GM12801 (cell line): ENCODE results near the gene BOC.

Experiments
- CTCF ChIP-seq: IDR thresholded peaks from one replicate; pipeline ENCODE4 v1.5.1; 2011; ENCODE audit warnings: control low read depth; ENCODE audit not compliant: insufficient read length; ENCODE audit errors: extremely low read depth

Gene BOC

DNA sequence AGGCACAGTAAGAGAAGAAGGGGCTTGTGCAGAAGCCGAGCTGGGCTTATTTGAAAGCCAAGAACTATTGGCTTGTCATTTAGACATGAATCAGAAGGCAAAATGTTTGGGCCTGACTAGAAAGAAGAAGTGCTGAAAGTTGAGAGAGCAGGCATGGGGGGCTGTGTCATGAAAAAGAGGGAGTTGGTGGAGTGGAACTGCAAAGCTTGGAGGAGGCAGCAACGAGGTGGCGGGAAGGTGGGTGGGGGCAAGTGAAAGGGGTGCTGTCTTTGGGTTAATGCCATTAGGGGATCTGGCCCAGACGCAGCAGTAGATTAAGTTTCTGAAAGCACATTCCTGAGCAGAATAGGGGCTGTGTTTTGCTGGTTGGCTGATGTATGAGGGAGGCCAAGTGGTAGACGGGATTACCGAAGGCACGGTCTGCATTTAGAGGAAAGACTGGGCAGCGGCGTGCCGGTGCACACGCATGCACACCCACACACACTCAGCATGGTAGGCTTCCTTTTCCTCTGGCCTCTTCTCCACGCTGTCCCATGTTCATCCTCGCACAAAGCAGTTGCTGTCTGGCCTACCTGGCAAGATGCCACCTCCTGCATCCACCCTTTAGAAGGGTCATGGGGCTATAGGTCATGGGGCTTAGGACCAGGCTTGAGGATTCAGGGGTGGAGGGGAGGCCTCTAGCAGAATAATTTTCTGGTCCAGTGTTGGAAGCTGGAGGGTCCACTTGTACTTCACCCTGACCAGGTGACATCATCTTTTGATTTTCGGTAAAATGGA, 43.0 kb downstream of the BOC start:
- no peak for TF ChIP-seq CTCF

GRCh38 chr3:113255100-113255853, 43.9 kb downstream of the BOC start:
- no peak for TF ChIP-seq CTCF

GRCh38 chr3:113255854-113256615, 44.7 kb downstream of the BOC start:
- no peak for TF ChIP-seq CTCF

GRCh38 chr3:113258361-113258760, 47.0 kb downstream of the BOC start:
- TF ChIP-seq CTCF = no peak

GRCh38 chr3:113259196-113259595, 47.8 kb downstream of the BOC start:
- no peak for TF ChIP-seq CTCF

DNA sequence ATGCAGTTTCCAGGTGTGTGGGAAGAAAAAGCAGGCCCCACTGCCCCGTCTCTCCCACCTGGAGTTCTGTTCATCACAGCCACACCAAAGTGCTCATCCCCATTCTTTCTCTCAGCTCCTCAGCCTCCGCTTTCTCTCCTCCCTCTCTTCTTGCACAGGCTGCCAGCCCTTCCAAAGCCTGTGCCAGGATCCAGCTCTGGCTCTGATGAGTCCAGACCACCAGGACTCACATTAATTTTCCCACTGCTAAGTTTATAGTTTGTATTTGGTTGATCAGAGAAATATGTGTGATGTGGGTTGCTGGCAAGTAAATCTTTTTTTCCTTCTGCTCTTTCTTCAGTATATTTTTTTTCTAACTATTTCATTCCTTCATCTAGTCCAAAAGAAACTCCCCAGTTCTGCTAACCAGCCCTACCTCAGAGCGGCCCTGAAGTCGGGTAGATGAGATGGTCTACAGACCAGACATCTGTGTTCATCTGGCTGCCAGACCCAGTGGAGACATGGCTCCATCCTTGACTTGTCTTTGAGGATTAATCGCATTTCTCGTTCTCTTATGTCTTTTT, 49.8 kb downstream of the BOC start:
- TF ChIP-seq CTCF = no peak
